Glomerular endothelial cell (primary cell): Measurements from ENCODE around the gene EPHB2. TPM values are rescaled to one million over a fixed set of nuclear protein-coding genes. Genes with fewer than 3 reads are reported as not detected.
"Not testable (repeated sequence)": the region's sequence is repeated elsewhere in the genome, so short reads cannot be mapped to it uniquely, and the experiment has no call there.

Experiments
- DNase-seq: peaks from one replicate; pipeline ENCODE4 v3.0.0-alpha.2; 2011; ENCODE audit warnings: low read depth, low spot score; ENCODE audit errors: extremely low read depth
- total RNA-seq: library from RNA; depleted of rRNA; stranded (reverse); fragments of >200 nt; gene quantifications from 2 replicates; pipeline ENCODE4 v1.2.3, GENCODE V29; 2015

Gene EPHB2
- total RNA-seq, 1 donor from 2014 or later, result 71.1 TPM

- peak; percentile 42 for DNase-seq
These were observed 121.2 kb downstream of the EPHB2 start for GRCh38 chr1:22831729-22832413.

- no peak for DNase-seq
These were observed 121.8 kb downstream of the EPHB2 start for GRCh38 chr1:22832414-22832786.

- DNase-seq, result no peak
These were observed 123.1 kb downstream of the EPHB2 start for GRCh38 chr1:22833699-22834098.

- not testable (repeated sequence) for DNase-seq
These were observed 123.8 kb downstream of the EPHB2 start for GRCh38 chr1:22834420-22834819.

- DNase-seq, result no peak
These were observed 125.1 kb downstream of the EPHB2 start for GRCh38 chr1:22835636-22836319.

GRCh38 chr1:22836850-22837249, 126.2 kb downstream of the EPHB2 start:
- no peak for DNase-seq

GRCh38 chr1:22837332-22837731, 126.7 kb downstream of the EPHB2 start:
- no peak for DNase-seq

- DNase-seq, result no peak
These were observed 128.3 kb downstream of the EPHB2 start for GRCh38 chr1:22838965-22839364.

GRCh38 chr1:22839806-22840205, 129.2 kb downstream of the EPHB2 start:
- no peak for DNase-seq

GRCh38 chr1:22841142-22841541, 130.5 kb downstream of the EPHB2 start:
- DNase-seq, result no peak

- DNase-seq, result no peak
These were observed 131.2 kb downstream of the EPHB2 start for GRCh38 chr1:22841860-22842281.

- DNase-seq, result not testable (repeated sequence)
These were observed 133.0 kb downstream of the EPHB2 start for GRCh38 chr1:22843441-22844183.

- DNase-seq, result no peak
These were observed 134.0 kb downstream of the EPHB2 start for GRCh38 chr1:22844621-22845020.

GRCh38 chr1:22845398-22845935, 134.8 kb downstream of the EPHB2 start:
- no peak for DNase-seq

GRCh38 chr1:22846458-22846857, 135.8 kb downstream of the EPHB2 start:
- DNase-seq, result no peak

- DNase-seq, result no peak
These were observed 136.6 kb downstream of the EPHB2 start for GRCh38 chr1:22847249-22847648.

GRCh38 chr1:22847709-22848108, 137.1 kb downstream of the EPHB2 start:
- no peak for DNase-seq

- no peak for DNase-seq
These were observed 137.8 kb downstream of the EPHB2 start for GRCh38 chr1:22848405-22848804.

GRCh38 chr1:22849770-22850169, 139.1 kb downstream of the EPHB2 start:
- DNase-seq, result no peak

- DNase-seq, result no peak
These were observed 139.6 kb downstream of the EPHB2 start for GRCh38 chr1:22850281-22850680.

- DNase-seq, result no peak
These were observed 140.0 kb downstream of the EPHB2 start for GRCh38 chr1:22850681-22851080.
